IPS DF 4.7 (cell line): ENCODE measurements around the gene TMPRSS3.
"Not testable (repeated sequence)": the region's sequence is repeated elsewhere in the genome, so short reads cannot be mapped to it uniquely, and the experiment has no call there.

Experiments used
- DNase-seq: peaks from one replicate; pipeline ENCODE4 v3.0.0-alpha.2; 2013; ENCODE audit warnings: low spot score; ENCODE audit errors: extremely low read depth

TMPRSS3 gene

DNA sequence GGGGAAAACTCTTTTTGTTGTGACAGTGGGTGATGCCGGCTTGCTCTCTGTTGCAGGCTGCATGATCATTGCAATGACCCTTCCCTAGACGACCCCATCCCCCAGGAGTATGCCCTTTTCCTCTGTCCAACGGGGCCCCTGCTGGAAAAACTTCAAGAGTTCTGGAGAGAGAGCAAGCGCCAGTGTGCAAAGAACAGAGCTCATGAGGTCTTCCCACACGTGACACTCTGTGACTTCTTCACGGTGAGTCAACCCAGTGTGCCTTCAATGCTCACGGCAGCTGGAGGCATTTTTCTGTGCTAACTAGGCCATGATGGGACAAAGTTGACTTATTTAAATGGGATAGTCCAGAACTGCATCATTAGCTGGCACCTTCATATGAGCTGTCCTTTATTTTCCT lies 13.5 kb upstream of the TMPRSS3 start:
- DNase-seq = no peak

DNA sequence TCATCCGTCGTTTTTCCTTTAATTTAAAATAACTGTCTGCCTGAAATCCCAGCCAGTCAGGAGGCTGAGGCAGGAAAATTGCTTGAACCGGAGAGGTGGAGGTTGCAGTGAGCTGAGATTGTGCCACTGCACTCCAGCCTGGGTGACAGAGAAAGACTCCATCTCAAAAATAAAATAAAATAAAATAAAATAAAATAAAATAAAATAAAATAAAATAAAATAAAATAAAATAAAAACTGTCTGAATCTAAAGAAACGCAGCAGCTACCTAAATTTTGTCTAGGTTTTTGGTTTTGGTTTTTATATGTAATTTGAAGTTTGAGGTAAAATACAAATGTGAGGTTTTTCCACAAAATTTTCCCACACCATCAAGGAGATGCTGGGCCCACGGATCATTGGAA lies 12.9 kb upstream of the TMPRSS3 start:
- not testable (repeated sequence) for DNase-seq

DNA sequence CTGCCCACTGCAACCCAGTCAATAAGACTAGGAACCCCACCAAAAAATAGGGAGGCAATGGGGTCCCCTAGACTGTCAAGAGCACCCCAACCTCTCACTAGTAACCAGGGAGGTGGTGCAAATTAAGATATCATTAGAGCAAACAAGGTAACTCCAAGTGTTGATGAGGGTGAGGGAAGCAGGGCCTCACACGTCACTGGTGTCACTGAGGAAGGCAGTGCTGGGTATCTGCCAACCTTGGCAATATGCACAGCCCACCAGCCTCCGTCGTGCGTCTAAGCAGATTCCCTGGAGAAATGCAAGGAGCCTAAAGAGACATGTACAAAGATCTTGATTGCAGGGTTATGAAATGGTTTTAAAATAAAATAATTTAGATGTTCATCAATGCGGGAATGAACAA lies 11.6 kb upstream of the TMPRSS3 start:
- DNase-seq = no peak

DNA sequence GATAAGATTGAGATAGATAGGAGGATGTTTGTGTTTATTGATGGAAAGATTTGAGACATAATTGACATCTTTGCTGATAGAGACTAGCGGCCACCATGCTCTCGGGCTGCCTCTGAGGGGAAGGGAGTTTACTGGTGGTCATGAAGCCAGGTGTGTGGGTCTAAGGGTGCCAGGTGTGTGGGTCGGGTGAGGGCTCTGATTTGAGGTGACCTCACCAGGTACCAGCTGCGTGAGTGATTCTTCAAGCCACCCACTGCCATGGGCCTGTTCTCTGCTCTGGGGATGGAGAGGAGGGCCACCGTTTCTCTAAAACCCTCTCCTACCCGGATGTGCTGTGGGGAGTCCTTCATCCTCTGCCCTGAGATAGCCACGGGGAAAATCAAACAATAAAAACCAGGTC lies 11.0 kb upstream of the TMPRSS3 start:
- no peak for DNase-seq

DNA sequence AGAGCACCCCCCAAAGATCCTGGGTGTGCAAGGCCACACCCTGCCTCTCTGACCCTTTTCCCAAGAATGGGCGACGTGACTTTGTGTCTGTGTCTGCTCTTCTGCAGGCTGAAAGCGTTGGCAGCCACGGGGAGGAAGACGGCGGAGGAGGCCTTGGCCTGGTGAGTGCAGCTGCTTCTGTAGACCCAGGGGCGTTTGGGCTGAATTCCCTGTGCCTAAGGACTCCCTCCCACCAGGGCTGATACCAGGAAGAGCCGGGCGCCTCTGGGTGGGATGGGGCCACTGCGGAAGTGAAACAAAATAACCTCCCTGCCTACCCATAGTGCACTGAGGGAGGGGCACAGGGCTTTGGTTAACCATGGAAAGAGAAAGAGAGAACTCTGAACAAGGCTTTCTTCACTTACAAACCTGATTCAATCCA lies 10.4 kb upstream of the TMPRSS3 start:
- no peak for DNase-seq

DNA sequence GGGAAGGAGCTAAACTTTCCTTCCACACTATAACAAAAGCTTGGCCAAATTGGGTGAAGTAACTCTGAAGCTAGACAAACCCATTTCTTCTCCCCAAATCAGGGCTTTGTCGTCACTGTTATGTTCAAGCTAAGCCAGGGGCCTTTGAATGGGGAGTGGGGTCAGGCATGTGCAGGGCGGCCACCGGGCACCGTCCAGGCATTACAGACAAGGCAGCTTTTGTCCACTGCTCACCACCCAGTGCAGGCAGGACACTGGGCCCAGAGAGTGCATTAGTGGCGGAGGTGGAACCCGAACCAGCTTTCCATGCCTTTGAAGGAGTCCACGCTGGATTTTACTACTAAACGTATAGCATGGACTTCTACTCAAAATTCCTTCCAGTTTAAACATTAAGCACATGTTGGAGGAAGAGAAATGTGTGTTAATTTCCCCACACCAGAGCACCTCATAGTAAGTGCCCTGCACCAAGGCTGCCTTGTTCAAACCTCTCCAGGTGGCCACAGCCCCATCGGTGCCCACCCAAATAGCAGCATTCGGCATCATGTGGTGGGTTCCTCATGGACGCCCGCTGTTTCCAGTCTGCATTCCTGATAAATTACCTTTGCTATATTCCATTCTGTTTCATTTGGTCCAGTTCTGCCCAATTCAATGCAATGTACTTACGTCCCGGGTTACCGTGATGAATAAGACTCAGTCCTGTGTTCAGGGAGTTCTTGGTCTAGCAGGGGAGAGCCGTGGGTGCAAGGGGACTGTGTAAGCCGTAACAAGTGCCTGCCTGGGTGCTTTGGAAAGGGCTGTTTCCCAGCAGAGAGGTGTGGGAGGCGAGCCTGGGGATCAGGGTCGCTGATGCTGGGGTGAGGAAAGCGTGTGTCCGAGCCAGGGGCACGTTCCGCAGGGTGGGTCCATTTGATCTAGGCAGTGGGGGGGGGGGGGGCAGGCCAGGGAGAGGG lies 9.5 kb upstream of the TMPRSS3 start:
- DNase-seq = no peak

DNA sequence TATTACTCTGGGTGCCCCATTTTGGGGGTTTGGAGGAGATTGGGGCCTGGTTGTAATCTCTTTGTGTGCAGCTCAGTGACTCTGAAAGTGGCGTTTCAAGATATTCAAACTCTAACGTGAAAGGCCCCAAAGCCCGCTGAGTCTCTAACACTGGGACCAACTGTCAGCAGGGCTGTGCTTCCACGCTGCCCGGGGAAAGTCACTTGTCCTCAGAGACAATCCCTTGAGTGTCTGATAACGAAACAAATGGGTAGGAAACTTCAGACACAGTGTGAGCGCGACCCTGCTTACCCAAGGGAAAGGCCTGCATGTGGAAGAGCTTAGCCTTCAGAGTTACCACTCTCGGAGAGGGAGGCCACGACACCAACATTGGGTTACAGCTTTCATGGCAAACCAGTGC lies 8.7 kb upstream of the TMPRSS3 start:
- DNase-seq = no peak

DNA sequence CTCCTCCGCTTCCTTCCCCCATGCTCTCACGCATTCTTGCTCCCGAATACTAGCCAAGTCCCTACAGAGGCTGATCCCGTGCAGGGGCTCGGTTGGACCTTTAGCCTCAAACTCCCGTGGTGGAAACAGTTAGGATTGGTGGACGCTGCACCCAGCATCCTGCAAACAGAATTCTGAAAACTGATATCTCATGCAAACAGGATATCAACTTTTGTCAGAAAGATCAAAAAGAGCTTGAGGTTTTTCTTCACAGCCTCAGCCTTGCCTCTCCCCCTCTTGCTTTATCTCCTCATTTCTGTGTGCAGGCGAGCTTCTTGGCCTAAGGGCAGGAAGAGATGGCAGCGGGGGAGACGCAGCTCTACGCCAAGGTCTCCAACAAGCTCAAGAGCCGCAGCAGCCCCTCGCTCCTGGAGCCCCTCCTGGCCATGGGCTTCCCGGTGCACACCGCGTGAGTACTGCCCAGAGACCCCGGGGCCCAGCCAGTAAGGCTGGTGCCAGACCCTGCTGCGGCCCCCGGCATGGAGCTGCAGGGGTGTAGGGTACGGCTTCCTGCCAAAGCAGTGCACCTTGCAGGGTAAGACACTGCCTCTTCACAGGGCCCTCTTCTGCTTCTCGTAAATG lies 7.9 kb upstream of the TMPRSS3 start, which contains the start of gene UBASH3A:
UBASH3A (plus strand) TSS at position 292 of the 621 bp plus-strand sequence; CDS start at position 336, 44 bp downstream.
- DNase-seq = no peak

DNA sequence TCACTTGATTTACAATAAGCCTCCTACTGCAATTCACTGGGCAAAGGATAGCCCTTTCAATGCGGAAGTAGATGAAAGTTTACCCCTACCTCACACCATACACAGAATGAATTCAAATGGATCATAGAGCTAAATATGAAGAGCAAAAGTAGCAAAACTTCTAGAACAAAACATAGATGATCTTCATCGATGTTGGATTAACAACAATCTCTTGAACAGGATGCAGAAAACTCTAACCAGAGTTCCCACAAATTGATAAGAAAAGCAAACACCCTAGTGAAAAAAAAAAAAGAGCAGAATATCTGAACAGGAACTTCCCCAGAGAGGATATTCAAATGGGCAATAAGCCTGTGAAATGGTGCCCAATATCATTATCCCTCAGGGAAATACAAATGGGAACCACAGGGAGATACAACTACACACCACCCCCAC lies 6.0 kb upstream of the TMPRSS3 start:
- DNase-seq = no peak

DNA sequence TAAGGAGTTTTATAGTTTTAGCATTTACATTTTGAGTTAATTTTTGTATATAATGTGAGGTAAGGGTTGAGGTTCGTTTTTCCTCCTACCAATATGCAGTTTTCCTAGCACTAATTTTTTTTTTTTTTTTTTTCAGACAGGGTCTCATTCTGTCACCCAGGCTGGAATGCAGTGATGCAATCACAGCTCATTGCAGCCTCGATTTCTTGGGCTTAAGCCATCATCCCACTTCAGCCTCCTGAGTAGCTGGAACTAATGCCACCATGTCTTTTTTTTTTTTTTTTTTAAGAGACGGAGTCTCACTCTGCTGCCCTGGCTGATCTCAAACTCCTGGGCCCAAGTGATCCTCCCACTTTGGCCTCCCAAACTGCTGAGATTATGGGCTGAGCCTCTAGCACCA lies 5.3 kb upstream of the TMPRSS3 start:
- DNase-seq = no peak

DNA sequence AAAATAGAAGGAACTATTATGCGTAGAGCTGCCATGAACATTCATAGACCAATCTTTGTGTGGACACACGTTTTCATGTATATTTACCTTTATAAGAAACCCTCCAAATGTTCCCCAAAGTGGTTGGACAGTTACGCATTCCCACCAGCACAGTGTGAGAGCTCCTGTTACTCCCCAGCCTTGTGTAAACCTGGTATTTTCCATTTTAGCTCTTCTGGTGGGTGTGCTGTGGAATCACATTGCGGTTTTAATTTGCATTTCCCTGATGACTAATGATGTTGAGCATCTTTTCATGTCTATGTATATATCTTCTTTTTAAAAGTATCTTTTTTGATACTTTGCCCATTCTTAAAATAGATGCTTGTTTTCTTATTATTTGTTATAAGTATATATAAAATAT lies 4.7 kb upstream of the TMPRSS3 start:
- no peak for DNase-seq

DNA sequence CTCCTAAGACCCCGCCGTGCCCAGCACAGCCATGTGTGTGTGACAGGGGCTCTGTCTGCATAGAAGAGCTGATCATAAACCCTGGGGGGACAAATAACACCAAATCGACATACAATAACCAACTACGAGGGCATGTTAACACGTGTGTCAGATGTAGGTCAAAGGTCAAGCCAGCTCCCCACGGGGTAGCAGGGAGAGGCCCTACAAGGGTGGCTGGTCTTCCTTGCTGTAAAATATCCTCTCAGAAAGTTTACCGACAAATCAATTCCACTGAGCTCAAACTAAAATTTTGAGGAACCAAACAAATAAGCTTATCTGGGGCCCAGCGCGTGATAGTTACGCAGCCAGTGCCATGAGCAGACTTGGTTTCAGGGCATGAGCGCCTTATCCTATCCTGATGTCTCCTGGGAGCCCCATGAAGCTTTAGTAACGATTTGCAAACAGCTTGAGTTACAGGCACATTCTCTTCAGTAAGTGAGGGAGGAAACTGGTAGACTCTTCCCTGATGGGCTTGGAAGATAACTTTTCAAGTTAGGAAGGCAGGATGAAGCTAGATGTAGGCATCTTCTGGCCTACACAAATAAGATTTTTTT lies 2.7 kb upstream of the TMPRSS3 start:
- DNase-seq = no peak

DNA sequence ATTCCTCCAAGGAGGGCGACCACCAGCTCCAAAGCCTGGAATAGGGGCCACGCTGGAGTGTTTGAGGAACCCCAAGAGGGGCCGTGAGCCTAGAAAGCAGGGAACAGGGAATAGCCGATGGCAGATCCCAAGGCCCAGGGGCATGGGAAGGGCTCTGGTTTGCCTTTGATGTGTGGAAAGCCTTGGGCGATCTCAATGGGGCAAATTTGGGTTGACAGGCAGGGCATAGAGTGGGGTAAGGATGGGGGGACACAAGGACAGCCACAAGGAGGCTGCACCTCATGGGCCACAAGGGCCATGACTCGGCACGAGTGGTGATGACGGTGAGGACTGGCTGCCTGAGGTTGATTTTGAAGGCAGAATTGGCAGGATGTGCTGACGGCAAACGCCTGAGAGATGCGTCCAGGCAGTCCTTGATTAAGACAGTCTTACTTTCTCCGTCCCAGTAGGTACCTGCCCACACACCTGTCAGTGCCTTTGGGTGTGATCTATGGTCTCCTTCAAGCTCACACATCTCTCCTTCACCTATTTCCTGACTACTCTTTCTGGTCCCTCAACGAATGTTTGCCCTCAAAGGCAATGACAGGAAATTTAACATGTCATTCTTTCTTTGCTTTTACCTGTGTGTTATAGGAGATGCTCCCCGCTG lies 2.0 kb upstream of the TMPRSS3 start:
- no peak for DNase-seq

DNA sequence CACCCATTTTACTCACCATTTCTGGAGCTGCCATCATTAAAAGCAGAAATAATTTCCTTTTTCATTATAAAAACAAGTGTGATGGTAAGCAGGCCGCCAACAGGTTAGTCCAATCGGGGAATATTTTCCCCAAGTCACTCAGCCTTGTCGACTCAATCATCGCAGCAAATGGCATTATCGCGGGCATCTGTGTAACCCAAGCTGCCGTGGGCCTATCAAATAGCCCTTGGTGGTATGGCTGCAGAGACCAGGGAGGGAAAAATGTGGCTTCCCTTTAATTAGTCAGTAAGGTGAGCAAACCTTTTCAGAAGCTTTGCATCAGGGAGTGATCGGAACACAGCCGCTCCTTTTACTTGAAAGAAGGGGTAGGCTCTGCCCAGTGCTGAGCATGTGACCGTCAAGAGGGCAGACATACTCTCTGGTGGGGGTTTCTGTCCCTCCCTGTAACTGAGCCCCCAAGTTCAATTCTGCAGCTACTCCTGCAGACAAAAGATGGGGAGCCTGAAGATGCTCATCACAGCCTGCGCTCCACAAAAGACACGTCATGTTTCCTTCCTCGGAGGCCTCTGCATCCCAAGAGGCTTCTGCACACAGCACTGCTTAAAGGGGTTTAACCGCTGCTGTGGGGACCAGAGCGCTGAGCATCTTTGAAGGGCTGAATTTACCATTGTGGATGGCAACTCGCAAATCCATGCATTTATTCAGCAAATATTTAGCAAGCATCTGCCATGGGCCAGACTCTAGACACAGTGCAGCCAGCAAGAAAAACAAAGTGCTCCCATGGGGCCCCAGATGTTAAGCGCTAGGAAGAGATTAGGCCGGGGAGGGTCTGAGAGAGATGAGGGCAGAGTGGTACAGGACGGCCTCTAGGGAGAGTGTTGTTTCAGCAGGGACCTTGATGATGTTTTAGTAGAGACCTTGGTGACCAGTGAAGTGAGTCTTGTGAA lies 1.2 kb upstream of the TMPRSS3 start:
- no peak for DNase-seq

DNA sequence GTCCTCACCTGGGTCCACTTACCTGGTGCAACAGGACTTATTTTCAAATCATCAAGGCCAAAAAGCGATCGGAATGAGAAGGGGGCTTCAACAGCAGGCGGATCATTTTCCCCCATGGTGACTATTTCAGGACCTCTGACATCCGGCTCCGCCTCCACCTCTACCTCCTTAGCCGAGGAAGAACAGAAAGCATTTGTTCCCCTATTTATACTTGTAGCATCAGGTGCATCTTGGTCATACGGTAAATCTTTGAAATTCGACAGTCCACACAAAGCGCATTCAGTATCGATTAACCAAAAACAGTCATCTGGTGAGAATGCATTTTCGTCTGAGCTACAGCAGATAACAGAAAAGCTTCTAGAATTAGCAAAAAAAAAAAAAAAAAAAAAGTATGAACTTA lies 550 bp downstream of the TMPRSS3 start:
- DNase-seq = no peak

DNA sequence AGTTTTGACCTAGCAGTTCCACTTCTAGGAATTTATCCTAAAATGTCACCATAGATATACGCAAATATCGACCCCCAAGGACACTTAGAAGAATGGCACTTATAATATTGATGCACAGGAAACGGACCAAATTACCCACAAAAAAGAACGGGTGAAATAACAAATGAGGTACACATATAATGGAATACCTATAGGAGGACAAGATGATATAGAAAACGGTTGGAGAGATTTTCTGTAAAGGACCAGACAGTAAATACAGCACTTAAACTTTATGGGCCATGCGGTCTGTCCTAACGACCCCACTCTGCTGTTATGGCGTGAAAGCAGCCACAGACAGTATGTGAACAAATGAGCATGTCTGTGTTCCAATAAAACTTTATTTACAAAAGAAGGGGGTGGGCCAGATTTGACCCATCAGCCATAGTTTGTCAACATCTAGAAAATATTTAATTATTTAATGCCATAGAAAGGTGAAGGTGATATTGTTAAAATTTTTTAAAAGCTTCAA lies 2.4 kb downstream of the TMPRSS3 start:
- no peak for DNase-seq

DNA sequence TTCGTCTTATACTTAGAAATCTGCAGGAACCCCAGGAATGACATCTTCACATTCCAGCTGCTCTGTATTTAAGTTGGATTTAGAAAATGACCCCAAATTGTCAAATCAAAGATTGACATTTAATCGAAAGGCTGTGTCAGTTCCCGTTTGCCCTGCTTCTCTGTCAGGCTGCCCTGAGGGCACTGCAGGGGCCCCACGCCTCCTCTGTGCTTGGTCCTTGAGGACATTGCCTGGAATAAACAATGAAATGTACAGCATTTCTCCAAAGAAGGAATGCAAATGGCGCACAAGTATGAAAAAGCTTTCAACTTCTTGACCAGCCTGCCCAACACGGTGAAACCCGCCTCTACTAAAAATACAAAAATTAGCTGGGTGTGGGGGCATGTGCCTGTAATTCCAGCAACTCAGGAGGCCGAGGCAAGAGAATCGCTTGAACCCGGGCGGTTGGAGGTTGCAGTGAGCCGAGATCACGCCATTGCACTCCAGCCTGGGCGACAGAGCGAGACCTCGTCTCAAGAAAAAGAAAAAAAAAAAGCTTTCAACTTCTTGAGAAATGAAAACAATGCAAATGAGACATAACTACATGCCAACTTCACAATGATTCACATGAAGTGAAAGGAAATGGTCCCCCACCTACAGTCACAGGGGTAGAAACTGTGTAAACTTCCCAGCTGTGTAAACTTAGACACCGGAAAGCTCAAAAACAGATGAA lies 3.0 kb downstream of the TMPRSS3 start:
- no peak for DNase-seq

DNA sequence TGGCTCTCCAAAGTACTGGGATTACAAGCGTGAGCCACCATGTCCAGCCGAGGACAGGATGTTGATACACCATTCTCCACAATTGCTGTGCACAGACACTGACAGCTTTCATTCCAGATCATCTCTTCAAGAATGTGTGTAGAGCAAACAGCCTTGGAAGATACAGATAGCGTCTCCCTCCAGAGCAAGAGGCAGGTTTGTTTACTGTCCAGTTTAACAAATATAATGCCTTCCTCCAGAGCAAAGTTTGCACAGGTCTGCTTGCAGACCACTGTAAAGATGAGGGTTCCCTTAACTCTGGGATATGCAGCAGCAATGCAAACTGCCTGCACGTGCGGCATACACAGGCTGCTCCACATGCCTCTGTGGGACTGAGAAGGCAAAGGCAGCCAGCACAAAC lies 4.6 kb downstream of the TMPRSS3 start:
- DNase-seq = no peak

DNA sequence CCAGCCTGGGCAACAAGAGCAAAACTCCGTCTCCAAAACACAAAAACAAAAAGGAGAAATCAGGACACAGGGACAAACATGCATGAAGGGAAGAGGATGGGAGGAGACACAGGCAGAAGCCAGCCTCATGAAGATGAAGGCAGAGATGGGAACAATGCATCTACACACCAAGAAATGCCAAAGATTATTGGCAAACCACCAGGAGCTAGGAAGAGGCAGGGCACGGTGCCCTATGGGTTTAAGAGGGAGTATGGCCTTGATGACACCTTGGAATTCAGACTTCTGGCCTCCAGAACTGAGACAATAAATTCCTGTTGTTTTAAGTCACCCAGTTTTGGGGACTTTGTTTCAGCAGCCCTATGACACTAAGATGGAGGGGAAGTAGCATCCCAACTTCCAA lies 5.2 kb downstream of the TMPRSS3 start:
- no peak for DNase-seq

DNA sequence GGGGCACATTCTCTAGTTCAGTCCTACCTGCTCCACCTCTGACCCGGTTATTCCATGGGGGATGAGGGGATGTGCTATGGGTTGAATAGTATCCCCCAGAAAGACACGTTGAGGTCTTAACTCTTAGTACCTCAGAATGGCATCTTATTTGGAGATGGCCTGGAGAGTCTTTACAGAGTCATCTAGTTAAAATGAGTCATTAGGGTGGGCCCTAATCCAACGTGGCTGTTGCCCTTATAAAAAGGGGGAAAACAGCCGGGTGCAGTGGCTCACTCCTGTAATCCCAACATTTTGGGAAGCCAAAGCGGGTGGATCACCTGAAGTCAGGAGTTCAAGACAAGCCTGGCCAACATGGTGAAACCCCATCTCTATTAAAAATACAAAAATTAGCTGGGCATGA lies 5.7 kb downstream of the TMPRSS3 start:
- no peak for DNase-seq
